Stimulated activated CD4-positive, alpha-beta T cell treated with anti-CD3 and anti-CD28 coated beads, Interleukin-12 subunit alpha, Interleukin-12 subunit beta, amount 100 ng/mL, for 48 hours (primary cell): Measurements from ENCODE around the gene F2.
"Not testable (repeated sequence)": the region's sequence is repeated elsewhere in the genome, so short reads cannot be mapped to it uniquely, and the experiment has no call there.

Experiments
- DNase-seq, 3 donors: peaks; one replicate each; pipeline ENCODE4 v3.0.0-alpha.2; 2020; ENCODE audit warnings: low read depth in 2 of 3, low spot score in 1 of 3

The F2 gene

DNA sequence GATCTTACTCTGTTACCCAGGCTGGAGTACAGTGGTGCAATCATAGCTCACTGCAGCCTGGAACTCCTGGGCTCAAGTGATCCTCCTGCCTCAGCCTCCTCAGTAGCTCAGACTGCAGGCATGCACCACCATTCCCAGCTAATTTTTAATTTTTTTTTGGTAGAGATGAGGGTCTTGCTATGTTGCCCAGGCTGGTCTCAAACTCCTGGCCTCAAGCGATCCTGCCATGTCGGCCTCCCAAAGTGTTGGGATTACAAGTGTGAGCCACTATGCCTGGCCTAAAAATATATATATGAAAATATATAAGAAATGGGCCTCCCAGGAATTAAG lies 1.2 kb upstream of the F2 start:
- not testable (repeated sequence) for DNase-seq

DNA sequence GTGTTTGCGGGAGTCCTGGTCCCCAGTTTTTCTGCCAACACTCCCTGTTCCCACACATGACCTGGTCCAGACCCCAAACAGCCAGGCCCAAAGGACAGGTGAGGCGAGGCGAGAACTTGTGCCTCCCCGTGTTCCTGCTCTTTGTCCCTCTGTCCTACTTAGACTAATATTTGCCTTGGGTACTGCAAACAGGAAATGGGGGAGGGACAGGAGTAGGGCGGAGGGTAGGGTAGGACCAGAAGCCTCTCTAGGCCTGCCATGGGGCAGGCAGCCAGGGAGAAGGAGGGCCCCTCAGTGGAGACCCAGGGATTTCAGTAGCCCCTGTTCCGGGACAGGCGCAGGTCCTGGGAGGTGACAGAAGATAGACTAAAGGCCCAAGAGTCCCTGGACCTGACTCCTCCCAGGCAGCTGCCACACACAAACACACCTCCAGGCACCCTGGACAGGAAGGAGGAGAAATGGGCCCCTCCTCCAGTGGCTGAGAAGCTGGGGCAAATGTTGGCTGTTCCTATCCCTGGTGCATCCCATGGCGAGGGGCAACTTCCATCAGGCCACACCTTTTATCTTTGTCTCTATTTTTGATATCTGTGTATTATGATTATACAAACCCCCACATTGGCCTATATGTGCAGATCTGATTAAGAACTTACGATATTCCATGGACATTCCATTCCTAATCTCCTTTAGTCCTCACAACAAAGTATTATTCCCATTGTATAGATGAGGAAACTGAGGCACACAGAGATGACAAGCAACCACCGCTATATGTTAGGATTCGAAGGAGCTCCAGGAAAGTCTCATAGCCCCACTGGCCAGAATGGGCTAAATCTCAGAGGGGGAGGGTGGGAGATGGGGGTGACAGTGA lies 626 bp upstream of the F2 start:
- DNase-seq, result no peak

DNA sequence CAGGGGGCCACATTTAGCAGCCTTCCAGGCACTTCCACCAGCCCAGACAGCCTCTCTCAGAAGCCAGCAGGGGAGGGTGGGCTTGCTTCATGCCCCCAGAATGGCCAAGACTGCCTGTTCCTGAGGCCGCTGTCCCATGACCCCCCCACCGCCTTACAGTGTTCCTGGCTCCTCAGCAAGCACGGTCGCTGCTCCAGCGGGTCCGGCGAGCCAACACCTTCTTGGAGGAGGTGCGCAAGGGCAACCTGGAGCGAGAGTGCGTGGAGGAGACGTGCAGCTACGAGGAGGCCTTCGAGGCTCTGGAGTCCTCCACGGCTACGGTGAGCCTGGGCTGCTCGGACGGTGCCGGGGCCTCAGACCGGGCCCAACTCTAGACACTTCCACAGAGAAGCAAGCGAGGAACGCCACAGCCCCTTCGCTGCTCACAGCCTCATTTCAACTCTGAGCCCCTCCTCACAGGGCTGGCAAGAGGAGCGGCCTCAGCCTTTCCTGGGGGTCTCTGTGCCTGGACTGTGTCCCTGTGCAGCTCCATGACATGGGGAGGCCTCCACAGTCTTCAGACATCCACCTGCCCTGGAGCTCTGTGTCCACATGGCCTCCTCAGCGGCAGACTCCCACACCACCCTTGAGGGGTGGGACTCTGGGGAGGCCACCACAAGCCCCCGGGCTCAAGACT lies 668 bp downstream of the F2 start:
- no peak for DNase-seq

DNA sequence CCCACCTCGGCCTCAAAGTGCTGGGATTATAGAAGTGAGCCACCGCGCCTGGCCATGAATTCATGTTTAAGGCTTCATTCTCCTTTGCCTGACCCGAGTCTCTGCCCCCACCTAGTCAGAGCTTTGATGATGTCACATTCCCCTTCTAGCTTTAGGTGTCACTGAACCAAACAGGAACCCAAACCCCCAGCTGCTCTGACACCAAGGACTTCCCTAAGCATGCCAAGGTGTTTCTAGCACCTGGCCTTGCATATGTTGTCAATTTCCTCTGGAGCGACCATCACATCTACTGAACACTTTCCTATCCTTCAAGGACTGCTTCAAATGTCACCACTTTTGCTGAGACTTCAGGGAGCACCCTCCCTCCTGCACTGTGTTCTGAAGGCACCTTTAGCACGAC lies 2.3 kb downstream of the F2 start:
- DNase-seq, result no peak

DNA sequence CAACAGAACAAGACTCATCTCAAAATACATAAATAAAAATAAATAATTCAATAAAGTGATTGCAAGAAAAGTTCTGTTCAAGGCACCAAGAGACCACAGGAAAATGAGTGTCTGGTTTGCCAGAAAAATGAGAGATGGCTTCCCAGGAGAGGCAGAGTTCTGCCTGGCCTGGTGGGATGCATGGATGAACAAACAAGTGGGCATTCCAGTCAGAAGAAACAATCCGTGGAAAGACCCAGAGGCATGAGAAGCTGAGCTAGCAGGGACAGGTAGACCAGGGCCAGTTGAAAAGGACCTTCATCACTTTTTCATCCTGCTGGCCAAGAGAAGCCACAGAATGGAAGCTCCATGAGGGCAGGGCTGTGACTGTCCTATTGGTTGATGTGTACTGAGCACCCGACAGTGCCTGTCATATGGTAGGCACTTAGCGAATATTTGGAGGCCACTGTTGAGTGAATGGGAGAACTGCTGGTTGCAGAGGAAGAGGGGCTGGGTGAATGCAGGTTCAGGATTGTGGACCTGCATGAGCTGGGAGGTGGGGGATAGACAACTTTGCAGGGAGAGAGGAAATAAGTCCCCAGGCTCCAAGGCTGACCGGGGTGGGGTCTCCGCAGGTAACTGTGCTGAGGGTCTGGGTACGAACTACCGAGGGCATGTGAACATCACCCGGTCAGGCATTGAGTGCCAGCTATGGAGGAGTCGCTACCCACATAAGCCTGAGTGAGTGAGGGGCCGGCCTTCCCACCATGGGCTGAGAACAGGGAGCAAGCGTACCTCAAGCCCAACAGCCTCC lies 3.7 kb downstream of the F2 start:
- DNase-seq, result no peak

DNA sequence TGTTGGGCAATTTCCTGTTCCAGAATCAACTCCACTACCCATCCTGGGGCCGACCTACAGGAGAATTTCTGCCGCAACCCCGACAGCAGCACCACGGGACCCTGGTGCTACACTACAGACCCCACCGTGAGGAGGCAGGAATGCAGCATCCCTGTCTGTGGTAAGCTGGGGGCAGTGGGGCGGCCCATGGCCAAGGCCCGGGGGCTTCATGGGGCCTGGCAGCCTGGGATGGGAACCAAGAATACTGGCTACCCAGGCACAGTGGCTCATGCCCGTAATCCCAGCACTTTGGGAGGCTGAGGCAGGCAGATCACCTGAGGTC lies 4.3 kb downstream of the F2 start:
- no peak for DNase-seq

DNA sequence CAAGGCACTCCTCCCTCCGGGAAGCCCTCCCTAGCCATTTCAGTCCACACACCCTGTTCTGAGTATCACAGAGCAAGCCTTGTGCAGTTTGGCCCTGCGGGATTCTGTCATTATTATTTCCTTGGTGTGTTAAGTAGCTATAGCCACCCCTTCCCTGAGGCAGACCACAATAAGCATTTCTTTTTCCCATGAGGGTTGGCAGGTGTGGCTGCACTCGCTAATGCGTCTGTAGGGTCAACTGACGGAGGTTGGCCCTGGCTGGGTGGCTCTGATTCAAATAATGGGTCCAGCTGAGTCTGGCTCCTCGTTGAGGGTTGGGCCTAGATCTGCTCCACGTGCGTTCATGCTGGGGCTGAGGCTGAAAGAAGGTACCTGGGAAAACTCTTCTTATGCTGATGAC lies 5.1 kb downstream of the F2 start:
- DNase-seq, result no peak

DNA sequence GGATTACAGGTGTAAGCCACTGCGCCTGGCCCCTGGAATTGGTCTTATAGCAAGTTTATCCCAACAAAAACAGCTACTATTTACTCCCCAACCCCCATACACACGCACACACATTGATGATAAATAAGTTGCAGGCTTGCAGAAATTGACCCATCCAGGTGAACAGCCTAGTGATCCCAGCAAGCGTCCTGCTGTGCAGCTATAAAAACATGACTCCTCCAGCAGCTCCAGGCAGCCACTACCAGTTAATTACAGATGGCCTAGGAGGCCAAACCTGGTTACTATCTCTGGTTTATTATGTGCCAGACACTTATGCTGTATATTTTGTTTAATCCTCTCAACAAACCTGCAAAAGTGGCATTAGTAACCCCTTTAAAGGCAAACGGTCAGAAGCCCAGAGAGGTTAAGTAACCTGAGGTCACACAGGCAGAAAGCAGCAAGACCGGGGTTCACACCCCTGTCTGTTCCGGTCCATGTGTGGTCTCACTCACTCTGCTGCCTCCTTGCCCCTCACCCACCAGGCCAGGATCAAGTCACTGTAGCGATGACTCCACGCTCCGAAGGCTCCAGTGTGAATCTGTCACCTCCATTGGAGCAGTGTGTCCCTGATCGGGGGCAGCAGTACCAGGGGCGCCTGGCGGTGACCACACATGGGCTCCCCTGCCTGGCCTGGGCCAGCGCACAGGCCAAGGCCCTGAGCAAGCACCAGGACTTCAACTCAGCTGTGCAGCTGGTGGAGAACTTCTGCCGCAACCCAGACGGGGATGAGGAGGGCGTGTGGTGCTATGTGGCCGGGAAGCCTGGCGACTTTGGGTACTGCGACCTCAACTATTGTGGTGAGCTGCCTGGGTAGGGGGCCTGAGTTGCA lies 6.6 kb downstream of the F2 start:
- no peak for DNase-seq

DNA sequence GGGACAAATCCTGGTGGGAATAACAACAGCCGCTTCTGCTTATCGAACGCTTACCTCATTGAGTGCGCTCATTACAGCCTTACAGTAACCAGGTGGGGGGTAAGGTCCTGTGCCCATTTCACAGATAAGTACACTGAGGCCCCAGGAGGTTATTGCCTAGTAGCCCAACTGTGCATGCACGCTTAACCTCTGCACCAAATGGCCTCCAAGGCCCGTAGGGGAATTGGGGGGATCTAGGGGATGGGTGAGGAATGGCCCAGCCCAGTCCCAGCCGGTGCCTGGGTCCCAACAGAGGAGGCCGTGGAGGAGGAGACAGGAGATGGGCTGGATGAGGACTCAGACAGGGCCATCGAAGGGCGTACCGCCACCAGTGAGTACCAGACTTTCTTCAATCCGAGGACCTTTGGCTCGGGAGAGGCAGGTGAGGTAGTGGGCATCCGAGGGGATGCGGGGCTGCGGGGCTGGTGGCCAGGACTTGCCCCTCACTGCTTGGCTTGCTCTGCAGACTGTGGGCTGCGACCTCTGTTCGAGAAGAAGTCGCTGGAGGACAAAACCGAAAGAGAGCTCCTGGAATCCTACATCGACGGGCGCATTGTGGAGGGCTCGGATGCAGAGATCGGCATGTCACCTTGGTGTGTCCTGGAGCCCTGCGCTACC lies 7.3 kb downstream of the F2 start:
- no peak for DNase-seq

DNA sequence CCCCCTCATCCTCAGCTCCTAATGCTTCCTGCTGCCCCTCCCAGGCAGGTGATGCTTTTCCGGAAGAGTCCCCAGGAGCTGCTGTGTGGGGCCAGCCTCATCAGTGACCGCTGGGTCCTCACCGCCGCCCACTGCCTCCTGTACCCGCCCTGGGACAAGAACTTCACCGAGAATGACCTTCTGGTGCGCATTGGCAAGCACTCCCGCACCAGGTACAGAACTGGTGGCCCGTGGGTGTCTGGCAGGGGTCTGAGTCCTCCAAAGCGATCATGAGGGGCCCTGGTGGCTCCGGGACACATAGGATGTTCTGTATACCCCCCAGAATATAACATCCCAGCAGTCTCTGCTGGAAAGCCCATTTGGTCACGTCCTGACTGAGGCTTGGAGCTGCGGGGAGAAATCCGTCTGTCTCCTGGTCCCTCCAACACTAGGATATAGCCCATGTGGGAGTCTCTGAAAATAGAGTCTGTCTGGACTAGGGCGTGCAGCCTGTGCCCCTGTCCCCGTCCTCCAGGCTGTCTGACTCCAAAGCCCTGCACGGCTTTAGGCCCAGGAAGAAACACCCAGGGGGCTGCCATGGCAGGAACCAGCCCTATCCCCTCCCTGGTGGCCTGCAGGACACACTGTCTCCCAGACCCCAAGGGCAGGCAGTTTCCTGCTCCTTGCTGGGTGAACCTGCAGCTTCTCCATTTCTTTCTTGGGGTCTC lies 9.1 kb downstream of the F2 start:
- no peak for DNase-seq

DNA sequence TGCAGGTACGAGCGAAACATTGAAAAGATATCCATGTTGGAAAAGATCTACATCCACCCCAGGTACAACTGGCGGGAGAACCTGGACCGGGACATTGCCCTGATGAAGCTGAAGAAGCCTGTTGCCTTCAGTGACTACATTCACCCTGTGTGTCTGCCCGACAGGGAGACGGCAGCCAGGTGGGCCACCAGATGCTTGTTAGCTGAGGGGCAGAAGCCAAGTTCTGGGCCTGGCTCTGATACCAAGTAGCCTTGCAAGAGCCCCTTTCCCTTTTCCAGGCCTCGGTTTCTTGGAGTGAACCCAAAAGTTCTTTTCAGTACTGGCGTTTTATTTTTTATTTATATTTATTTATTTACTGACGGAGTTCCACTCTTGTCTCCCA lies 9.6 kb downstream of the F2 start:
- no peak for DNase-seq

DNA sequence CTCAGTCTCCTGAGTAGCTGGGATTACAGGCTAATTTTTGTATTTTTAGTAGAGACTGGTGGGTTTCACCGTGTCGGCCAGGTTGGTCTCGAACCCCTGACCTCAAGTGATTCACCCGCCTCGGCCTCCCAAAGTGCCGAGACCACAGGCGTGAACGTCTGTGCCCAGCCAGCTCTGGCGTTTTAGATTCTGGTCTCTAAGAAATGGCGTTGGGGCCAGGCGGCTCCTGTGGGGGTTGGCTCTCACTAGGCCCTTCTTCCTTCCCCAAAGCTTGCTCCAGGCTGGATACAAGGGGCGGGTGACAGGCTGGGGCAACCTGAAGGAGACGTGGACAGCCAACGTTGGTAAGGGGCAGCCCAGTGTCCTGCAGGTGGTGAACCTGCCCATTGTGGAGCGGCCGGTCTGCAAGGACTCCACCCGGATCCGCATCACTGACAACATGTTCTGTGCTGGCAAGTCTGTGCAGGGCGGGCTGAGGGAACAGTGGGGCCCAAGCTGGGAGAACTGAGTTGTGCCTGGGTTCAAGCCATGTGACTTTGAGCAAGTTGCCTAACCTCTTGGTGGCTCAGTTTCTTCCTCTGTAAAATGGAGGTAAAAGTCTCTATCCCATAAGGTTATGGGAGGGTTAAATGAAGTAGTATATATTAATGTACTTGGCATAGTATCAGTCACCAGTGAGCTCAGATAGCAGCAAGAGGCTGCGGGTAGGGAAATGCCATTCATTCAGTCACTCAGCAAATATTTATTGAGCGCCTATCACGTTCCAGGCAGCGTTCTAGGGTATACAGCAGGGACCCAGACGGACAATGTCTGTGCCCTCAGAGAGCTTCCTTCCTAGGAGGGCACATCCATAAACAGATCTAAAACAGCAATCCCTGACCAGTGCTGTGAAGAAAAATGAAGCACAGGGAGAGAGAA lies 10.4 kb downstream of the F2 start:
- DNase-seq, result no peak

DNA sequence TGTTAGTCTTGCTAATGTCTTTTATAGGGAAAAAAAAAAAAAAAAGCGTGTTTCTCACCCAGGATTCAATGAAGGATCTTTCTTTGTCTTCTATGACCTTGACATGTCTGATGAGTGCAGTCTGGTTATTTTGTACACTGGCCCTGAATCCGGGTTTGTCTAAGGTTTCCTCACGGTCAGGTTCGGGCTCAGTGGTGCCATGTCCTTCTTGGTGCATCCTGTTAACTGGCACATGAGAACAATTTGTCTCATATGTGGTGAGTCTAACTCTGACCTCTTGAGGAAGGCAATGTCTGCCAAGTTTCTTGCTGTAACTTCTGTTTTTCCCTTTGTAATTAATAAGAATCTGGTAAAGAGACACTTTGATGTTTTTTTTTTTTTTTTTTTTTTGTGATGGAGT lies 12.5 kb downstream of the F2 start:
- DNase-seq, result no peak

DNA sequence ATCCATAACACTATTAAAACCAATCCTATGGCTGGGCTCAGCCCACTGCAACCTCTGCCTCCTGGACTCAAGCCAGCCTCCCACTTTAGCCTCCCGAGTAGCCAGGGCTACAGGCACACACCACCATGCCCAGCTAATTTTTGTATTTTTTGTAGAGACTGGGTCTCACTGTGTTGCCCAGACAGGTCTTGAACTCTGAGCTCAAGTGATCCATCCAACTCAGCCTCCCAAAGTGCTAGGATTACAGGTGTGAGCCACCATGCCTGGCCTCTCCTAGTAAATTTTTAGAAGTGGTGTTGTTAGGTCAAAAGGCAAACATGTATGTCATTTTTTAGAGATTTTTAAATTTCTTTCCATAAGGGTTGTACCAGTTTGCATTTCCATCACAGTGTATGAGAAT lies 14.2 kb downstream of the F2 start:
- DNase-seq, result no peak

DNA sequence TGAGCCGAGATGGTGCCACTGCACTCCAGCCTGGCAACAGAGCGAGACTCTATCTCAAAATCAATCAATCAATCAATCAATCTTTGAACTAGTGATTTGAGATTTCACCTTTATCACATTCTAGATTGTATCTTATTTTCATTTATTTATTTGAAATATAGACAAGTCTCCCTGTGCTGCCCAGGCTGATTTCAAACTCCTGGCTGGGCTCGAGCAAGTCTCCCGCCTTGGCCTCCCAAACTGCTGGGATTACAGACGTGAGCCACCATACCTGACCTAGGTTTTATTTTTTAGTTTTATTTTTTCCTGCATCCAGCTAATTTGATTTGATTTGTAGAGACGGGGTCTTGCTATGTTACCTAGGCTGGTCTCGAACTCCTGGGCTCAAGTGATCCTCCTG lies 17.1 kb downstream of the F2 start:
- DNase-seq, result no peak

DNA sequence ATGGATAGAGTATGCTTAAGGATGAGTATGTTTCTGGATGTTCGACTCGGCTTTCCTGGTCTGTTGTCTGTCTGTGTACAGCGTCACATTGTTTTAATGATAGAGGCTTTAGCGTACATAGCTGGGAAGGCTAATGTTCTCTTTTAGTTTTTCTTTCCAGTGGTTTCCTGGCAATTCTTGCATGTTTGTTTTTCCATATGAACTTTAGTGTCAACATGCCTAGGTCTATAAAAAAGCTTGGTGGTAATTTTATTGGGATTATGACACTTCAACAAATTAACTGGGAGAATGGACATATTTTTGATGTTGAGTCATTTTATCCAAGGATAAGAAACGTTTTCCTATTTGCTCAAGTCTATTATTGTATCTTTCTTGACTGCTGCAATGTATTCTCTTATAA lies 17.6 kb downstream of the F2 start:
- DNase-seq, result no peak

DNA sequence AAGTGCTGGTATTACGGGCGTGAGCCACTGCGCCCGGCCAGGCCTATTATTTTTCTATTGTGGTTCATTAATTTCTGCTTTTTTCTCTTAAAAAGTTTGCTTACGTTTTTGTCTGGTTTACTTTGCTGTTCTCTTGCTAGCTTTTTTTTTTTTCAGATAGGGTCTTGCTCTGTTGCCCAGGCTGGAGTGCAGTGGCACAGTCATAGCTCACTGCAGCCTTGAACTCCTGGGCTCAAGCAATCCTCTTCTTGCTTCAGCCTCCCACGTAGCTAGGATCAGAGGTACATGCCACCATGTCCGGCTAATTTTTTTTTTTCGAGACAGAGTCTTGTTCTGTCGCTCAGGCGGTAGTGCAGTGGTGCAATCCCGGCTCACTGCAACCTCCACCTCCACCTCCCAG lies 18.7 kb downstream of the F2 start:
- no peak for DNase-seq

DNA sequence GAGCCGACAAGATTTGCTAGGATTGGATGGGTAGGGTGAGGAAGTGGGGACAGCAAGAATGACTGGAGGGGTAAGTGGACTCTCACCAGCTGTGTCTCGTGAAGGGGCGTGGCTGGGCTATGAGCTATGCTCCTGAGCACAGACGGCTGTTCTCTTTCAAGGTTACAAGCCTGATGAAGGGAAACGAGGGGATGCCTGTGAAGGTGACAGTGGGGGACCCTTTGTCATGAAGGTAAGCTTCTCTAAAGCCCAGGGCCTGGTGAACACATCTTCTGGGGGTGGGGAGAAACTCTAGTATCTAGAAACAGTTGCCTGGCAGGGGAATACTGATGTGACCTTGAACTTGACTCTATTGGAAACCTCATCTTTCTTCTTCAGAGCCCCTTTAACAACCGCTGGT lies 19.9 kb downstream of the F2 start:
- no peak for DNase-seq
